Omental fat pad (tissue), 4 donors: ENCODE results near the gene REG3G. TPM values are rescaled to one million over a fixed set of nuclear protein-coding genes. Genes with fewer than 3 reads are reported as not detected.

ENCODE experiments used
- ATAC-seq: fragments of 150-250 bp; one replicate; pipeline ENCODE4 v1.9.1; 2016; ENCODE audit warnings: mild to moderate bottlenecking, moderate library complexity; ENCODE audit not compliant: low FRiP score
- DNase-seq: peaks from one replicate; pipeline ENCODE4 v3.0.0-alpha.2; 2019; ENCODE audit warnings: low spot score
- total RNA-seq, 4 donors: library from RNA; depleted of rRNA; stranded (reverse); fragments of >200 nt; gene quantifications; one replicate each; pipeline ENCODE4 v1.1.0, GENCODE V29; 2016
- TF ChIP-seq, protein P1 (sequence below), 3 donors: fragments of 450-650 bp; IDR thresholded peaks; one replicate each; pipeline ENCODE4 v1.5.1; 2016 to 2017; ENCODE audit warnings: antibody characterized with exemption in 3 of 3, mild to moderate bottlenecking in 3 of 3, moderate library complexity in 2 of 3

REG3G gene
- total RNA-seq, 4 donors from 2014 or later: 0.65 TPM; not detected in 3

GRCh38 chr2:79065201-79065600 lies 39.7 kb downstream of the REG3G start:
- ATAC-seq (no peak), DNase-seq (no peak)
- TF ChIP-seq, protein P1, sequence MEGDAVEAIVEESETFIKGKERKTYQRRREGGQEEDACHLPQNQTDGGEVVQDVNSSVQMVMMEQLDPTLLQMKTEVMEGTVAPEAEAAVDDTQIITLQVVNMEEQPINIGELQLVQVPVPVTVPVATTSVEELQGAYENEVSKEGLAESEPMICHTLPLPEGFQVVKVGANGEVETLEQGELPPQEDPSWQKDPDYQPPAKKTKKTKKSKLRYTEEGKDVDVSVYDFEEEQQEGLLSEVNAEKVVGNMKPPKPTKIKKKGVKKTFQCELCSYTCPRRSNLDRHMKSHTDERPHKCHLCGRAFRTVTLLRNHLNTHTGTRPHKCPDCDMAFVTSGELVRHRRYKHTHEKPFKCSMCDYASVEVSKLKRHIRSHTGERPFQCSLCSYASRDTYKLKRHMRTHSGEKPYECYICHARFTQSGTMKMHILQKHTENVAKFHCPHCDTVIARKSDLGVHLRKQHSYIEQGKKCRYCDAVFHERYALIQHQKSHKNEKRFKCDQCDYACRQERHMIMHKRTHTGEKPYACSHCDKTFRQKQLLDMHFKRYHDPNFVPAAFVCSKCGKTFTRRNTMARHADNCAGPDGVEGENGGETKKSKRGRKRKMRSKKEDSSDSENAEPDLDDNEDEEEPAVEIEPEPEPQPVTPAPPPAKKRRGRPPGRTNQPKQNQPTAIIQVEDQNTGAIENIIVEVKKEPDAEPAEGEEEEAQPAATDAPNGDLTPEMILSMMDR (IDR thresholded peaks at IDR 0.05): no peak

DNA sequence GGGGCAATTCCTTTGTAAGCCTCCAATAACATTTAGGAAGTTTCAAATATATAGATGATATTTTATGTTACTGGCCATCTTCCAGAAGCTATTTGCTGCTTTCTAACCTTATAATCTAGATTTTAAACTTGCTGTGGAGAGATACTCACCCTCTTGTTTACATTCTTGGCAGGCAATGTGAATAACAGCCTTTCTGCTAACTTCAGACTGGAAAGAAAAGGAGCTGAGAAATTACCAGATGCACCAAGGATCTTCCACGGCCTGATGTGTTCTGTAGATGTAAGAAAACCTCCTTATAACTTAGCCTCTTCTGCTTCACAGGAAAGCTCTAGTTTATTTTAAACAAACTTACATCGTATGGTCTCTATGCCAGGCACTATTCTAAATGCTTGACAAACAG lies 45.6 kb downstream of the REG3G start:
- ATAC-seq: no peak

More for the DNA sequence above, 45.6 kb downstream of the REG3G start:
- TF ChIP-seq, protein P1 (IDR thresholded peaks at IDR 0.05): no peak
- DNase-seq: no peak

Other genes with a start within 250 kb of the REG3G start
- gene REG1B, start 62.3 kb downstream of the REG3G start, total RNA-seq: not detected
- gene REG1A, start 94.8 kb downstream of the REG3G start, total RNA-seq: 1 to 10 TPM in 1 of 4 donors, not detected in 3; 1.5 TPM
- gene REG3A, start 134.1 kb downstream of the REG3G start, total RNA-seq: not detected